ENCODE measurements around the gene PEAK1. TPM values are rescaled to one million over a fixed set of nuclear protein-coding genes. Genes with fewer than 3 reads are reported as not detected.

Gene PEAK1
- total and polyA plus RNA-seq, 2 experiments from 2014 or later, result 7.8 to 34.1 TPM

GRCh38 chr15:77446840-77447390, 27.0 kb upstream of the PEAK1 start (continued):
- no peak for TF ChIP-seq STAT1 (IDR thresholded peaks at IDR 0.05; ENCODE audit: unreplicated experiment)
- TF ChIP-seq ETS1 (IDR thresholded peaks at IDR 0.05), result no peak
- TF ChIP-seq EZH2 (IDR thresholded peaks at IDR 0.05; ENCODE audit: low read depth, unreplicated experiment), result no peak
- TF ChIP-seq POLR2AphosphoS5 (IDR thresholded peaks at IDR 0.05; ENCODE audit: low read depth), result no peak
- no peak for TF ChIP-seq REST (IDR thresholded peaks at IDR 0.05; ENCODE audit: unreplicated experiment)

- H3K4me1 Mint-ChIP-seq, result peaks cover 15% of the 10 kb centered on the region
- H2AFZ ChIP-seq, result no peak overlapping the region
- no peaks in the 10 kb centered on the region for H3K36me3 Mint-ChIP-seq (ENCODE audit: low read depth)
- no peaks in the 10 kb centered on the region for H3K9me2 ChIP-seq (ENCODE audit: insufficient read depth)
- H3K4me1 ChIP-seq (ENCODE audit: insufficient read depth), result peaks cover 5% of the 10 kb centered on the region; the same call in 1 of the 2 replicates
- H3K36me3 ChIP-seq (ENCODE audit: insufficient read depth), result no peaks in the 10 kb centered on the region
- peaks cover 23% of the 10 kb centered on the region for H4K20me1 ChIP-seq (replicated peaks; ENCODE audit: insufficient read depth)
- peaks cover 3% of the 10 kb centered on the region for H3K27me3 Mint-ChIP-seq (ENCODE audit: insufficient read depth, low read depth, poor library complexity)
- ATAC-seq (no peak), DNase-seq (ENCODE audit: low spot score) (no peak)
- no peak overlapping the region for H3K4me2 ChIP-seq
- no peaks in the 10 kb centered on the region for H3K9me3 Mint-ChIP-seq
- no peak overlapping the region for H3K4me3 Mint-ChIP-seq
- H3K79me2 ChIP-seq (replicated peaks; ENCODE audit: insufficient read depth), result peaks cover 73% of the 10 kb centered on the region
- H3K4me3 ChIP-seq, result no peak overlapping the region
- H3K27ac Mint-ChIP-seq, result no peak overlapping the region
- H3K27ac ChIP-seq (ENCODE audit: low read depth), result no peak overlapping the region
- H3F3A ChIP-seq (replicated peaks; ENCODE audit: low read depth), result 0 out of 2 replicates have a peak, but pooled peaks cover 2% of the 10 kb centered on the region
- H3K27me3 ChIP-seq (ENCODE audit: insufficient read depth), result no peaks in the 10 kb centered on the region
- no peak for TF ChIP-seq NANOG (IDR thresholded peaks at IDR 0.05; ENCODE audit: borderline replicate concordance)
- no peak for TF ChIP-seq CTCF (conservative IDR thresholded peaks at IDR 0.05; ENCODE audit: low read depth in 2 of 2)
- TF ChIP-seq JUNB (IDR thresholded peaks at IDR 0.05; ENCODE audit: unreplicated experiment), result no peak
- no peak for TF ChIP-seq CREB1 (CRISPR knock-in tag; IDR thresholded peaks at IDR 0.05; ENCODE audit: low read depth)
- no peak for TF ChIP-seq REST (IDR thresholded peaks at IDR 0.05; ENCODE audit: unreplicated experiment)
- no peak for TF ChIP-seq ETS1 (IDR thresholded peaks at IDR 0.05)
- TF ChIP-seq STAT1 (IDR thresholded peaks at IDR 0.05; ENCODE audit: unreplicated experiment), result no peak
- TF ChIP-seq ZNF331 (CRISPR knock-in tag; IDR thresholded peaks at IDR 0.05; ENCODE audit: low read depth), result no peak
Observed at GRCh38 chr15:77440378-77440999, 20.6 kb upstream of the PEAK1 start.
